HG02981 (cell line): ENCODE results near the gene AJM1.

ENCODE experiments used
- ATAC-seq: cut with Tn5 transposase; IDR thresholded peaks from one replicate; pipeline ENCODE4 v1.9.1; 2021; ENCODE audit warnings: mild to moderate bottlenecking, moderate library complexity; ENCODE audit not compliant: unreplicated experiment

AJM1 gene

GRCh38 chr9:136853596-136854112, 11.4 kb downstream of the AJM1 start:
- ATAC-seq: no peak

- ATAC-seq: no peak
Observed at GRCh38 chr9:136854113-136854841, 12.0 kb downstream of the AJM1 start.

GRCh38 chr9:136854842-136855460, 12.7 kb downstream of the AJM1 start:
- no peak for ATAC-seq

GRCh38 chr9:136855461-136856078, 13.3 kb downstream of the AJM1 start:
- no peak for ATAC-seq

- no peak for ATAC-seq
Observed at GRCh38 chr9:136856079-136856476, 13.8 kb downstream of the AJM1 start.

- ATAC-seq: no peak
Observed at GRCh38 chr9:136856541-136857141, 14.4 kb downstream of the AJM1 start.

GRCh38 chr9:136857166-136857565, 14.9 kb downstream of the AJM1 start:
- no peak for ATAC-seq

- ATAC-seq: no peak
Observed at GRCh38 chr9:136857581-136858412, 15.5 kb downstream of the AJM1 start.

GRCh38 chr9:136858452-136858843, 16.2 kb downstream of the AJM1 start:
- no peak for ATAC-seq

- ATAC-seq: no peak
Observed at GRCh38 chr9:136858844-136859757, 16.8 kb downstream of the AJM1 start.

- no peak for ATAC-seq
Observed at GRCh38 chr9:136860529-136860928, 18.3 kb downstream of the AJM1 start.

GRCh38 chr9:136860933-136861873, 18.9 kb downstream of the AJM1 start:
- no peak for ATAC-seq

GRCh38 chr9:136861874-136862457, 19.7 kb downstream of the AJM1 start:
- no peak for ATAC-seq

GRCh38 chr9:136862849-136863622, 20.8 kb downstream of the AJM1 start:
- no peak for ATAC-seq

- ATAC-seq: no peak
Observed at GRCh38 chr9:136863623-136864273, 21.5 kb downstream of the AJM1 start.

GRCh38 chr9:136865041-136865767, 22.9 kb downstream of the AJM1 start:
- ATAC-seq: no peak
